WTC11 (cell line): ENCODE measurements around the gene FRMD4A. TPM values are rescaled to one million over a fixed set of nuclear protein-coding genes. Genes with fewer than 3 reads are reported as not detected.

Experiments used
- ATAC-seq: fragments of 200-7000 bp; cut with Tn5 transposase; 2 replicates; pipeline ENCODE4 v1.10.0; 2021; ENCODE audit warnings: mild to moderate bottlenecking, moderate library complexity
- CTCF ChIA-PET: fragments of 300-600 bp; sonication (Branson Sonifier 250); formaldehyde crosslinking; loops from one replicate; lab custom pipeline; 2021; ENCODE audit warnings: antibody characterized with exemption; lab: Charles Lee
- POLR2A ChIA-PET: fragments of 350-600 bp; sonication (Branson Sonifier 250); formaldehyde crosslinking; loops from one replicate; lab custom pipeline; 2021; ENCODE audit warnings: antibody characterized with exemption; lab: Charles Lee
- DNase-seq: peaks from one replicate; pipeline ENCODE4 v3.0.0; 2021; ENCODE audit warnings: low spot score
- H3K27ac Mint-ChIP-seq: 2 replicates; pipeline ENCODE4 v1.8.0; 2021; ENCODE audit warnings: mixed read lengths
- H3K27me3 Mint-ChIP-seq: 2 replicates; pipeline ENCODE4 v1.8.0; 2021; ENCODE audit warnings: low read depth, mild to moderate bottlenecking, moderate library complexity, mixed read lengths
- H3K36me3 Mint-ChIP-seq: 2 replicates; pipeline ENCODE4 v1.8.0; 2021; ENCODE audit warnings: mixed read lengths
- H3K4me1 Mint-ChIP-seq: 2 replicates; pipeline ENCODE4 v1.8.0; 2022; ENCODE audit warnings: mixed read lengths
- H3K4me3 Mint-ChIP-seq: 2 replicates; pipeline ENCODE4 v1.8.0; 2021; ENCODE audit warnings: mild to moderate bottlenecking, moderate library complexity, mixed read lengths
- H3K9me3 Mint-ChIP-seq: 2 replicates; pipeline ENCODE4 v1.8.0; 2021; ENCODE audit warnings: mixed read lengths
- CREM ChIP-seq: sonication (generic); formaldehyde crosslinking; IDR thresholded peaks from 2 replicates; pipeline ENCODE4 v1.8.1; 2022; ENCODE audit warnings: mild to moderate bottlenecking, missing genetic modification reagents, moderate library complexity
- ESRRA ChIP-seq: sonication (generic); formaldehyde crosslinking; IDR thresholded peaks from 2 replicates; pipeline ENCODE4 v1.8.1; 2022; ENCODE audit warnings: mild to moderate bottlenecking, missing genetic modification reagents, borderline replicate concordance
- FOXK1 ChIP-seq: sonication (generic); formaldehyde crosslinking; IDR thresholded peaks from 2 replicates; pipeline ENCODE4 v1.8.0; 2022; ENCODE audit warnings: mild to moderate bottlenecking, moderate library complexity, missing genetic modification reagents
- FOXP1 ChIP-seq: sonication (generic); formaldehyde crosslinking; IDR thresholded peaks from 2 replicates; pipeline ENCODE4 v1.8.0; 2022; ENCODE audit warnings: missing genetic modification reagents, mild to moderate bottlenecking, moderate library complexity, borderline replicate concordance
- GTF2I ChIP-seq: fragments of 250-450 bp; sonication (Bioruptor Pico); conservative IDR thresholded peaks from 2 replicates; pipeline ENCODE4 v1.4.0; 2021; ENCODE audit warnings: mild to moderate bottlenecking
- HMGA2 ChIP-seq: fragments of 250-450 bp; sonication (Bioruptor Pico); IDR thresholded peaks from 2 replicates; pipeline ENCODE4 v1.4.0; 2021; ENCODE audit warnings: mild to moderate bottlenecking, moderate library complexity
- NFATC4 ChIP-seq: fragments of 250-450 bp; sonication (Bioruptor Pico); IDR thresholded peaks from 2 replicates; pipeline ENCODE4 v1.9.0; 2021; ENCODE audit warnings: mild to moderate bottlenecking
- NR3C1 ChIP-seq: sonication (generic); formaldehyde crosslinking; conservative IDR thresholded peaks from 2 replicates; pipeline ENCODE4 v1.8.1; 2023; ENCODE audit warnings: low read depth, mild to moderate bottlenecking, missing genetic modification reagents
- RELA ChIP-seq: sonication (generic); formaldehyde crosslinking; IDR thresholded peaks from 2 replicates; pipeline ENCODE4 v1.8.1; 2022; ENCODE audit warnings: missing genetic modification reagents, mild to moderate bottlenecking, borderline replicate concordance
- SMAD3 ChIP-seq: sonication (generic); formaldehyde crosslinking; IDR thresholded peaks from 2 replicates; pipeline ENCODE4 v1.8.0; 2022; ENCODE audit warnings: missing genetic modification reagents, mild to moderate bottlenecking, borderline replicate concordance
- SMAD4 ChIP-seq: sonication (generic); formaldehyde crosslinking; IDR thresholded peaks from 2 replicates; pipeline ENCODE4 v1.8.0; 2022; ENCODE audit warnings: mild to moderate bottlenecking, missing genetic modification reagents
- ZNF138 ChIP-seq: sonication (generic); formaldehyde crosslinking; conservative IDR thresholded peaks from 2 replicates; pipeline ENCODE4 v1.8.1; 2022; ENCODE audit warnings: mild to moderate bottlenecking, moderate library complexity, missing genetic modification reagents
- ZNF232 ChIP-seq: sonication (generic); formaldehyde crosslinking; IDR thresholded peaks from 2 replicates; pipeline ENCODE4 v1.8.0; 2022; ENCODE audit warnings: mild to moderate bottlenecking, missing genetic modification reagents
- total RNA-seq: library from RNA; stranded (reverse); gene quantifications from 3 replicates; pipeline ENCODE4 v1.2.3, GENCODE V29; 2021
- TF ChIP-seq, protein P1 (sequence below): sonication (generic); formaldehyde crosslinking; IDR thresholded peaks from 2 replicates; pipeline ENCODE4 v1.8.0; 2023; ENCODE audit warnings: mild to moderate bottlenecking, missing genetic modification reagents
- TF ChIP-seq, protein P2 (sequence below): sonication (generic); formaldehyde crosslinking; IDR thresholded peaks from 2 replicates; pipeline ENCODE4 v1.8.0; 2022; ENCODE audit warnings: missing genetic modification reagents
- TF ChIP-seq, protein P3 (sequence below): fragments of 250-450 bp; sonication (Bioruptor Pico); IDR thresholded peaks from 2 replicates; pipeline ENCODE4 v1.9.0; 2021; ENCODE audit warnings: mild to moderate bottlenecking, borderline replicate concordance
- TF ChIP-seq, protein P4 (sequence below): sonication (generic); formaldehyde crosslinking; IDR thresholded peaks from 2 replicates; pipeline ENCODE4 v1.8.1; 2023; ENCODE audit warnings: mild to moderate bottlenecking, moderate library complexity, missing genetic modification reagents
- TF ChIP-seq, protein P5 (sequence below): sonication (generic); formaldehyde crosslinking; IDR thresholded peaks from 2 replicates; pipeline ENCODE4 v1.8.1; 2022; ENCODE audit warnings: mild to moderate bottlenecking, moderate library complexity, missing genetic modification reagents
- TF ChIP-seq, protein P6 (sequence below): fragments of 250-450 bp; sonication (Bioruptor Pico); IDR thresholded peaks from 2 replicates; pipeline ENCODE4 v1.8.0; 2021; ENCODE audit warnings: mild to moderate bottlenecking
- TF ChIP-seq, protein P7 (sequence below): sonication (generic); formaldehyde crosslinking; IDR thresholded peaks from 2 replicates; pipeline ENCODE4 v1.8.0; 2023; ENCODE audit warnings: missing genetic modification reagents

FRMD4A gene
- total RNA-seq, 1 experiment from 2014 or later: 35.5 TPM

DNA sequence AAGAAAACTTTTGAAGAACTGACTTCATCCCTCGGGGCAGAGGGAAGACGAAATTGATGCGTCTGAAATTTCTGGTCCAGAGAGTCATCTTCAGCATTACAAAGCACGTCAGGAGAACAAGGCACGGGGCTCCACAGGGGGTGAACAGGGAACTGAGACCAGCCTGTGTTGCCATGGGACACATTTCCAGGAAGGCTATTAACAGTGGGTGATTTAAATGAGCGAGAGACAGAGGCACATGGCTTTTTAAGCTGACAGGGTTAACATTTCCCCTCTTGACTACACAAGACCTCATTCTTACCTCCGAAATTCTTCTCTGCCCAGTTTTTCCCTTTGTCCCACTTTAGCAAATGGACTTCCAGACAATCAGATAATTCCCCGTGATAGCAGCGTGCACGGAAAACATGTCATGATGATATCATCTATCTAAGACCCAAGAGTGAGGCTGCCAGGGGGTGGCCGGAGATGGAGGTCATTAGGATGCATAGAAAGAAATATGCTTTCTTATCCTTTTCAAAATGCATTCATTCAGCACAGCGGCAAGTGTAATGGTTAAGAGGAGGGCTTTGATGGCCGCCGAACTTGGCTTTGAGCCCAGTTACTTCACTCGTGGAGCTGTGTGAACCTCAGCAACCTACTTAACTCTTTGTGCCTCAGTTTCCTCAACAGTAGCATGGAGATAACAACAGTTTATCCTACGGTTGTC, 496.0 kb downstream of the FRMD4A start:
- peak; percentile 27 for ATAC-seq
- no peak overlapping the region for H3K4me3 Mint-ChIP-seq

More for the DNA sequence above, 496.0 kb downstream of the FRMD4A start:
- Mint-ChIP-seq H3K4me1 (peaks cover 34% of the 10 kb centered on the region), H3K27ac (peak overlapping the region; percentile 39; the same call in 1 of the 2 replicates)
- TF ChIP-seq, protein P1, sequence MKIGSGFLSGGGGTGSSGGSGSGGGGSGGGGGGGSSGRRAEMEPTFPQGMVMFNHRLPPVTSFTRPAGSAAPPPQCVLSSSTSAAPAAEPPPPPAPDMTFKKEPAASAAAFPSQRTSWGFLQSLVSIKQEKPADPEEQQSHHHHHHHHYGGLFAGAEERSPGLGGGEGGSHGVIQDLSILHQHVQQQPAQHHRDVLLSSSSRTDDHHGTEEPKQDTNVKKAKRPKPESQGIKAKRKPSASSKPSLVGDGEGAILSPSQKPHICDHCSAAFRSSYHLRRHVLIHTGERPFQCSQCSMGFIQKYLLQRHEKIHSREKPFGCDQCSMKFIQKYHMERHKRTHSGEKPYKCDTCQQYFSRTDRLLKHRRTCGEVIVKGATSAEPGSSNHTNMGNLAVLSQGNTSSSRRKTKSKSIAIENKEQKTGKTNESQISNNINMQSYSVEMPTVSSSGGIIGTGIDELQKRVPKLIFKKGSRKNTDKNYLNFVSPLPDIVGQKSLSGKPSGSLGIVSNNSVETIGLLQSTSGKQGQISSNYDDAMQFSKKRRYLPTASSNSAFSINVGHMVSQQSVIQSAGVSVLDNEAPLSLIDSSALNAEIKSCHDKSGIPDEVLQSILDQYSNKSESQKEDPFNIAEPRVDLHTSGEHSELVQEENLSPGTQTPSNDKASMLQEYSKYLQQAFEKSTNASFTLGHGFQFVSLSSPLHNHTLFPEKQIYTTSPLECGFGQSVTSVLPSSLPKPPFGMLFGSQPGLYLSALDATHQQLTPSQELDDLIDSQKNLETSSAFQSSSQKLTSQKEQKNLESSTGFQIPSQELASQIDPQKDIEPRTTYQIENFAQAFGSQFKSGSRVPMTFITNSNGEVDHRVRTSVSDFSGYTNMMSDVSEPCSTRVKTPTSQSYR: no peak
- TF ChIP-seq FOXP1 (CRISPR knock-in tag): no peak
- no peak for TF ChIP-seq CREM (CRISPR knock-in tag)
- TF ChIP-seq, protein P2, sequence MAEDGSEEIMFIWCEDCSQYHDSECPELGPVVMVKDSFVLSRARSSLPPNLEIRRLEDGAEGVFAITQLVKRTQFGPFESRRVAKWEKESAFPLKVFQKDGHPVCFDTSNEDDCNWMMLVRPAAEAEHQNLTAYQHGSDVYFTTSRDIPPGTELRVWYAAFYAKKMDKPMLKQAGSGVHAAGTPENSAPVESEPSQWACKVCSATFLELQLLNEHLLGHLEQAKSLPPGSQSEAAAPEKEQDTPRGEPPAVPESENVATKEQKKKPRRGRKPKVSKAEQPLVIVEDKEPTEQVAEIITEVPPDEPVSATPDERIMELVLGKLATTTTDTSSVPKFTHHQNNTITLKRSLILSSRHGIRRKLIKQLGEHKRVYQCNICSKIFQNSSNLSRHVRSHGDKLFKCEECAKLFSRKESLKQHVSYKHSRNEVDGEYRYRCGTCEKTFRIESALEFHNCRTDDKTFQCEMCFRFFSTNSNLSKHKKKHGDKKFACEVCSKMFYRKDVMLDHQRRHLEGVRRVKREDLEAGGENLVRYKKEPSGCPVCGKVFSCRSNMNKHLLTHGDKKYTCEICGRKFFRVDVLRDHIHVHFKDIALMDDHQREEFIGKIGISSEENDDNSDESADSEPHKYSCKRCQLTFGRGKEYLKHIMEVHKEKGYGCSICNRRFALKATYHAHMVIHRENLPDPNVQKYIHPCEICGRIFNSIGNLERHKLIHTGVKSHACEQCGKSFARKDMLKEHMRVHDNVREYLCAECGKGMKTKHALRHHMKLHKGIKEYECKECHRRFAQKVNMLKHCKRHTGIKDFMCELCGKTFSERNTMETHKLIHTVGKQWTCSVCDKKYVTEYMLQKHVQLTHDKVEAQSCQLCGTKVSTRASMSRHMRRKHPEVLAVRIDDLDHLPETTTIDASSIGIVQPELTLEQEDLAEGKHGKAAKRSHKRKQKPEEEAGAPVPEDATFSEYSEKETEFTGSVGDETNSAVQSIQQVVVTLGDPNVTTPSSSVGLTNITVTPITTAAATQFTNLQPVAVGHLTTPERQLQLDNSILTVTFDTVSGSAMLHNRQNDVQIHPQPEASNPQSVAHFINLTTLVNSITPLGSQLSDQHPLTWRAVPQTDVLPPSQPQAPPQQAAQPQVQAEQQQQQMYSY (CRISPR knock-in tag): no peak
- no peak for TF ChIP-seq SMAD3
- TF ChIP-seq RELA (CRISPR knock-in tag): no peak
- no peak for TF ChIP-seq FOXK1 (CRISPR knock-in tag)
- TF ChIP-seq, protein P3, sequence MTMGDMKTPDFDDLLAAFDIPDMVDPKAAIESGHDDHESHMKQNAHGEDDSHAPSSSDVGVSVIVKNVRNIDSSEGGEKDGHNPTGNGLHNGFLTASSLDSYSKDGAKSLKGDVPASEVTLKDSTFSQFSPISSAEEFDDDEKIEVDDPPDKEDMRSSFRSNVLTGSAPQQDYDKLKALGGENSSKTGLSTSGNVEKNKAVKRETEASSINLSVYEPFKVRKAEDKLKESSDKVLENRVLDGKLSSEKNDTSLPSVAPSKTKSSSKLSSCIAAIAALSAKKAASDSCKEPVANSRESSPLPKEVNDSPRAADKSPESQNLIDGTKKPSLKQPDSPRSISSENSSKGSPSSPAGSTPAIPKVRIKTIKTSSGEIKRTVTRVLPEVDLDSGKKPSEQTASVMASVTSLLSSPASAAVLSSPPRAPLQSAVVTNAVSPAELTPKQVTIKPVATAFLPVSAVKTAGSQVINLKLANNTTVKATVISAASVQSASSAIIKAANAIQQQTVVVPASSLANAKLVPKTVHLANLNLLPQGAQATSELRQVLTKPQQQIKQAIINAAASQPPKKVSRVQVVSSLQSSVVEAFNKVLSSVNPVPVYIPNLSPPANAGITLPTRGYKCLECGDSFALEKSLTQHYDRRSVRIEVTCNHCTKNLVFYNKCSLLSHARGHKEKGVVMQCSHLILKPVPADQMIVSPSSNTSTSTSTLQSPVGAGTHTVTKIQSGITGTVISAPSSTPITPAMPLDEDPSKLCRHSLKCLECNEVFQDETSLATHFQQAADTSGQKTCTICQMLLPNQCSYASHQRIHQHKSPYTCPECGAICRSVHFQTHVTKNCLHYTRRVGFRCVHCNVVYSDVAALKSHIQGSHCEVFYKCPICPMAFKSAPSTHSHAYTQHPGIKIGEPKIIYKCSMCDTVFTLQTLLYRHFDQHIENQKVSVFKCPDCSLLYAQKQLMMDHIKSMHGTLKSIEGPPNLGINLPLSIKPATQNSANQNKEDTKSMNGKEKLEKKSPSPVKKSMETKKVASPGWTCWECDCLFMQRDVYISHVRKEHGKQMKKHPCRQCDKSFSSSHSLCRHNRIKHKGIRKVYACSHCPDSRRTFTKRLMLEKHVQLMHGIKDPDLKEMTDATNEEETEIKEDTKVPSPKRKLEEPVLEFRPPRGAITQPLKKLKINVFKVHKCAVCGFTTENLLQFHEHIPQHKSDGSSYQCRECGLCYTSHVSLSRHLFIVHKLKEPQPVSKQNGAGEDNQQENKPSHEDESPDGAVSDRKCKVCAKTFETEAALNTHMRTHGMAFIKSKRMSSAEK (CRISPR knock-in tag): no peak
- TF ChIP-seq SMAD4 (CRISPR knock-in tag): no peak
- TF ChIP-seq ZNF232: no peak
- TF ChIP-seq, protein P4, sequence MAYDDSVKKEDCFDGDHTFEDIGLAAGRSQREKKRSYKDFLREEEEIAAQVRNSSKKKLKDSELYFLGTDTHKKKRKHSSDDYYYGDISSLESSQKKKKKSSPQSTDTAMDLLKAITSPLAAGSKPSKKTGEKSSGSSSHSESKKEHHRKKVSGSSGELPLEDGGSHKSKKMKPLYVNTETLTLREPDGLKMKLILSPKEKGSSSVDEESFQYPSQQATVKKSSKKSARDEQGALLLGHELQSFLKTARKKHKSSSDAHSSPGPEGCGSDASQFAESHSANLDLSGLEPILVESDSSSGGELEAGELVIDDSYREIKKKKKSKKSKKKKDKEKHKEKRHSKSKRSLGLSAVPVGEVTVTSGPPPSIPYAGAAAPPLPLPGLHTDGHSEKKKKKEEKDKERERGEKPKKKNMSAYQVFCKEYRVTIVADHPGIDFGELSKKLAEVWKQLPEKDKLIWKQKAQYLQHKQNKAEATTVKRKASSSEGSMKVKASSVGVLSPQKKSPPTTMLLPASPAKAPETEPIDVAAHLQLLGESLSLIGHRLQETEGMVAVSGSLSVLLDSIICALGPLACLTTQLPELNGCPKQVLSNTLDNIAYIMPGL (CRISPR knock-in tag): no peak
- no peak for TF ChIP-seq GTF2I (CRISPR knock-in tag)
- no peak for TF ChIP-seq HMGA2
- TF ChIP-seq ESRRA (CRISPR knock-in tag): no peak
- TF ChIP-seq ZNF138 (CRISPR knock-in tag): no peak
- TF ChIP-seq NR3C1 (CRISPR knock-in tag): no peak
- TF ChIP-seq, protein P5, sequence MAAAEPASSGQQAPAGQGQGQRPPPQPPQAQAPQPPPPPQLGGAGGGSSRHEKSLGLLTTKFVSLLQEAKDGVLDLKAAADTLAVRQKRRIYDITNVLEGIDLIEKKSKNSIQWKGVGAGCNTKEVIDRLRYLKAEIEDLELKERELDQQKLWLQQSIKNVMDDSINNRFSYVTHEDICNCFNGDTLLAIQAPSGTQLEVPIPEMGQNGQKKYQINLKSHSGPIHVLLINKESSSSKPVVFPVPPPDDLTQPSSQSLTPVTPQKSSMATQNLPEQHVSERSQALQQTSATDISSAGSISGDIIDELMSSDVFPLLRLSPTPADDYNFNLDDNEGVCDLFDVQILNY (CRISPR knock-in tag): no peak
- TF ChIP-seq, protein P6, sequence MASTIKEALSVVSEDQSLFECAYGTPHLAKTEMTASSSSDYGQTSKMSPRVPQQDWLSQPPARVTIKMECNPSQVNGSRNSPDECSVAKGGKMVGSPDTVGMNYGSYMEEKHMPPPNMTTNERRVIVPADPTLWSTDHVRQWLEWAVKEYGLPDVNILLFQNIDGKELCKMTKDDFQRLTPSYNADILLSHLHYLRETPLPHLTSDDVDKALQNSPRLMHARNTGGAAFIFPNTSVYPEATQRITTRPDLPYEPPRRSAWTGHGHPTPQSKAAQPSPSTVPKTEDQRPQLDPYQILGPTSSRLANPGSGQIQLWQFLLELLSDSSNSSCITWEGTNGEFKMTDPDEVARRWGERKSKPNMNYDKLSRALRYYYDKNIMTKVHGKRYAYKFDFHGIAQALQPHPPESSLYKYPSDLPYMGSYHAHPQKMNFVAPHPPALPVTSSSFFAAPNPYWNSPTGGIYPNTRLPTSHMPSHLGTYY (CRISPR knock-in tag): no peak
- TF ChIP-seq, protein P7, sequence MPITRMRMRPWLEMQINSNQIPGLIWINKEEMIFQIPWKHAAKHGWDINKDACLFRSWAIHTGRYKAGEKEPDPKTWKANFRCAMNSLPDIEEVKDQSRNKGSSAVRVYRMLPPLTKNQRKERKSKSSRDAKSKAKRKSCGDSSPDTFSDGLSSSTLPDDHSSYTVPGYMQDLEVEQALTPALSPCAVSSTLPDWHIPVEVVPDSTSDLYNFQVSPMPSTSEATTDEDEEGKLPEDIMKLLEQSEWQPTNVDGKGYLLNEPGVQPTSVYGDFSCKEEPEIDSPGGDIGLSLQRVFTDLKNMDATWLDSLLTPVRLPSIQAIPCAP: no peak
- TF ChIP-seq NFATC4 (CRISPR knock-in tag): no peak
- TF ChIP-seq, all 79 proteins: peak for 0
- H3K9me3 Mint-ChIP-seq: no peaks in the 10 kb centered on the region
- H3K27me3 Mint-ChIP-seq: peaks cover 2% of the 10 kb centered on the region; the same call in 1 of the 2 replicates
- POLR2A ChIA-PET: no interaction called here
- peak; percentile 43 for DNase-seq
- CTCF ChIA-PET: no interaction called here
- H3K36me3 Mint-ChIP-seq: no peaks in the 10 kb centered on the region; the same call in 1 of the 2 replicates
